ENCODE results near the gene SDHAF2.

SDHAF2 gene

GRCh38 chr11:61494381-61494961 lies 64.5 kb downstream of the SDHAF2 start:
- in situ Hi-C loops (cut with MboI; ENCODE audit: low sequenced_read_pairs) = no loop called here

GRCh38 chr11:61495801-61496601 lies 66.1 kb downstream of the SDHAF2 start:
- in situ Hi-C loops (cut with MboI; ENCODE audit: low sequenced_read_pairs) = no loop called here

All from HL-60/S4 (cell line).